Inferior parietal cortex (tissue), 1 donor: Measurements from ENCODE around the gene PMEPA1.

Source experiments
- DNase-seq: peaks from one replicate; pipeline ENCODE4 v3.0.0-alpha.2; 2016; ENCODE audit errors: extremely low spot score

PMEPA1 gene, protein sequence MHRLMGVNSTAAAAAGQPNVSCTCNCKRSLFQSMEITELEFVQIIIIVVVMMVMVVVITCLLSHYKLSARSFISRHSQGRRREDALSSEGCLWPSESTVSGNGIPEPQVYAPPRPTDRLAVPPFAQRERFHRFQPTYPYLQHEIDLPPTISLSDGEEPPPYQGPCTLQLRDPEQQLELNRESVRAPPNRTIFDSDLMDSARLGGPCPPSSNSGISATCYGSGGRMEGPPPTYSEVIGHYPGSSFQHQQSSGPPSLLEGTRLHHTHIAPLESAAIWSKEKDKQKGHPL

GRCh38 chr20:57709823-57710799 lies at the start of gene PMEPA1:
Gene PMEPA1 (minus strand): TSS chr20:57710015. CDS start chr20:57709582, 433 bp downstream.
- DNase-seq: peak; percentile 76

- no peak for DNase-seq
Observed at GRCh38 chr20:57757767-57758166, 48.0 kb upstream of the PMEPA1 start.

DNA sequence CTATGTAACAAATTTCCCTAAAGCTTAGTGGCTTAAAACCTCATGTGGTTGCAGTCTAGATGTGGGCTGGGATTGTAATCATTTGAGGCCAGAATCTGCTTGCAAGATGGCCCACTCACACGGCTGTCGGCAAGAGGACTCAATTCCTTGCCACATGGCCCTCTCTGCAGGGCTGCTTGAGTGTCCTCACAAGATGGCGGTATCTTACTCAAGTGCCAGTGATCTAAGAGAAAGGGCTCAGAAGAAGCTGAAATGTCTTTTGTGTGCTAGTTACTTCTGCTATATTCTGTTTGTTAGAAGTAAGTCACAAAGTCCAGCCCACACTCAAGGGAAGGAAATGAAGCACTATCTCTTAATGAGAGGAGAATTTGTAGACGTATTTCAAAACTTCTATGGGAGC lies 47.1 kb upstream of the PMEPA1 start:
- DNase-seq: no peak

DNA sequence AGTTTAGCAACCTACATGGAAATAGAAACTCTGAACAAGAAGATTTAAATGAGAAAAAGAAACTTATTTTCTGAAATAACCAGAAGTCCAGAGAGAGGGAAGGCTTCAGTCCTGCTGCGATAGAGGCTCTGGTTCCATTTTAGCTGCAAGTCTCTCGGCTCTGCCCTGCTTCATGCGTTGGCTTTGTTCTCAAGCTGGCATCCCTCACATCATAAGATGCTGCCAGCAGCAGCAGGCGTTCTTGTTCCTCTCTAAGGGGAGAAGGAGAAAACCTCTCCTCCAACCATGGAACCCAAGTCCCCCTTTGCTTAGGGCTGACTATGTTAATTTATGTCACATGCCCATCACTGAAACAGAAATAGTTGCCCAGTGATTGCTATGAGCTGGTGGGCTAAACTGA lies 46.4 kb upstream of the PMEPA1 start:
- no peak for DNase-seq

DNA sequence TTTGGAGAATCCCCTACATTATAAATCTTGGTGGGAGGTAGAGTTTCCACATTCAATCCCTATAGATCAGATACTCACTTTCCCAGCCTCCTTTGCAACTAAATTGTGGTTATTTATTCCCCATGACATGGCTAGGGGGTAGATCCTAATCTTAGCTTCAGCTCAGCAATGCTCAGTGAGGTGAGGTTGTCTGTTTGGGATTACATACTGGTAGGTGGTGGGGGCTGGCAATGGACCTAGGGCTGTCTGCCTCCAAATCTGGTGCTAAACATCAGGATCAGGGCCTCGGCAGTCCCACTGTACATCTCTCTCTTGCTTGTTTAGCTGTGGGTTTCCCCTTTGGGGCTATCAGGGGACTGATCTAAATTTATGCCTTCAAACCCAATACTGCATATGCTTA lies 45.8 kb upstream of the PMEPA1 start:
- DNase-seq: no peak

DNA sequence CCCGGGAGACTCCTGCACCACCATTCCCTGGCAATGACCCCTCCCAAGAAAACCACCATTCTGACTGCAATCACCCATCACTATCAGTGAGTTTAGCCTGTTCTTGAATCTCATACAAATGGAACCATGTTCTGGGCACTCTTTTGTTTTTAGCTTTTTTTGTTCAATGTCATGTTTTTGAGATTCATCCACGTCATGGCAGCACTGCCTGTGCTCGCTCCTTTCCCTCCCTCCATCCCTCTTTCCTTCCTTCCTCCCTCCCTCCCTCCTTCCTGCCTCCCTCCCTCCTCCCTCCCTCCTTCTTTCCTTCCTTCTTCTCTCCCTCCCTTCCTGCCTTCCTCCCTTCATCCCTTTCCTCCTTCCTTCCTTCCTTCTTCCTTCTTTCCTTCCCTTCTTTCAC lies 44.4 kb upstream of the PMEPA1 start:
- no peak for DNase-seq

DNA sequence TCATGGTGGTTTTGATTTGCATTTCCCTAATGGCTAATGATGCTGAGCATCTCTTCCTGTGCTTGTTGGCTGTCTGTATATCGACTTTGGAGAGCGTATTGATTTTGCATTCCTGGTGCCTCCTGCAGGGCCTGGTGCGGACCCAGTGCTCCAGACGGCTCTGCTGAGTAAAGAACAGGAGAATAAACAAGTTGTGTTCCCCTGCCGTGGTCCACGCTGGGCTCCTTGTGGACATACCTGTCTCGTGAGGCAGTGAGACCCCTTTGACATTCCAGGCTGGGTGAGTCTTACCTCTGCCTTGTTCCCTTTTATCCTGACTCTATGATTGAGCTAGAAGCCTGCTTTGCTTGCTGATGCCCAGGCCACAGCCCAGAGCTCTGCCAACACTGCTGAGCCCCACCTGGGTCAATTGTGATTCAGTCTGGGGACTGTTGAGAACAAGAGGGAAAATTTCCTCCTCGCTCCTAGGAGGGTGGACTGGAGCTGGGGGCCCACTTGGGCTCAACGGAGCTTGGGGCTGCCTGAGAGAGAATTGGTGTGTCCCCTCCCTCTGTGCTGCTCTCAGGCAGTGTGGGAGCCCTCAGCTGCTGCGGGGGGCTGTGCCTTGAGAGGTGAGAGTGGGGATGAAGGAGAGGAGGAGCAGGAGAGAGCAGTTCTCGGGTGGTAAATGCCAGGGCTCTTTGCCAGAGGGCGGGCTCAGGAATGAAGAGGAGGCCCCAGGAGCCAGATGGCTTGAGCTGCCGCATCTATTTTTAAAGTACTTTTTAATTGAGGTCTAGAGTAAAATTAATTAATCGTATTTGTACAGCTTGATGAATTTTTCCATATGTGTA lies 43.7 kb upstream of the PMEPA1 start:
- no peak for DNase-seq

GRCh38 chr20:57751411-57751810 lies 41.6 kb upstream of the PMEPA1 start:
- no peak for DNase-seq

- DNase-seq: no peak
Observed at GRCh38 chr20:57749869-57750268, 40.1 kb upstream of the PMEPA1 start.

DNA sequence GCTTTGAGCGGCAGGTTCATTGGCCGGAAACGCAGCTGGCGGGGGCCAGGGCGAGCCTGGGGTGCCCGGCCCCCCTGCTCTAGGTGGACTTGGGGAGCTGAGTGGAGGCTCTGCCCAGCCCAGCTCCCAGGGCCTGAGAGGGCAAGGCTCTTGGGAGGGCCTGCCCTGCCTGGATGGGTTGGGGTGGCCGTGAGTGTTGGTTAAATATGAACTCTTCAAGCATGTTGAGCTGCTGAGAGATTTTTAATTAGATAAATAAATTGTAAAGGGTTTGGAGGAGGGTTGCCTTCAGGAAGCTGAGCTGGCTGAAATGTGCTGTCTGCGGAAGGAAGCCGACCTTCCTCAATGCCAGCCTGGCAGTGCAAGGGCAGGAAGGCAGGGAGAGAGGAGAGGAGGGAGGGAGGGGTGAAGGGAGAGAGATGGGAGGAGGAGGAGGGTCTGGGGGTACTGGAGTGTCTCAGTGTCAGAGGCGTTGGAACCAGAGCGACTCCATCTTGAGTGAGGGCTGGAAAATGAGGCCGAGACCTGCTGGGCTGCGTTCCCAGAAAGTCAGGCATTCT lies 39.4 kb upstream of the PMEPA1 start:
- DNase-seq: no peak

GRCh38 chr20:57748601-57749130 lies 38.9 kb upstream of the PMEPA1 start:
- DNase-seq: peak; percentile 58

- no peak for DNase-seq
Observed at GRCh38 chr20:57747861-57748481, 38.2 kb upstream of the PMEPA1 start.

GRCh38 chr20:57746832-57747404 lies 37.1 kb upstream of the PMEPA1 start:
- no peak for DNase-seq

DNA sequence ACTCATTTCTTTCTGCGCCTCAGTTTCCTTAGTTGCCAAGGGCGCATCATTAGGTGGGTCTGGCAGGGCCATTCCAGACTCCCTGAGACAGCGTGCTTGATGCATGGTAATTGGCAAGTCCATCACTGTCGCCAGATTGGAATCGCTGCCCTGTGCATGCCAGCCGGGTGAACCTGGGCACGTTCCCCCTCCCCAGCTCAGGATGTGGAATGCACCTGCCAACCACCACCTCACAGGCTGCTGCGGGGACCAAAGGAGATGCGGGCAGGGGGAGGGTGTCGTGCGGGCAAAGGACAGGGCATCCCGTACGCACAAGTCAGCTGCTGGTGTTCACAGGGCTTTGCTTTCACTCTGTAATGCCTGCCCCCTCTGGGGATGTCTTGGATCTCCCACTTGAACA lies 36.4 kb upstream of the PMEPA1 start:
- DNase-seq: no peak

- DNase-seq: no peak
Observed at GRCh38 chr20:57744206-57744605, 34.4 kb upstream of the PMEPA1 start.

GRCh38 chr20:57743450-57744095 lies 33.8 kb upstream of the PMEPA1 start:
- DNase-seq: no peak

DNA sequence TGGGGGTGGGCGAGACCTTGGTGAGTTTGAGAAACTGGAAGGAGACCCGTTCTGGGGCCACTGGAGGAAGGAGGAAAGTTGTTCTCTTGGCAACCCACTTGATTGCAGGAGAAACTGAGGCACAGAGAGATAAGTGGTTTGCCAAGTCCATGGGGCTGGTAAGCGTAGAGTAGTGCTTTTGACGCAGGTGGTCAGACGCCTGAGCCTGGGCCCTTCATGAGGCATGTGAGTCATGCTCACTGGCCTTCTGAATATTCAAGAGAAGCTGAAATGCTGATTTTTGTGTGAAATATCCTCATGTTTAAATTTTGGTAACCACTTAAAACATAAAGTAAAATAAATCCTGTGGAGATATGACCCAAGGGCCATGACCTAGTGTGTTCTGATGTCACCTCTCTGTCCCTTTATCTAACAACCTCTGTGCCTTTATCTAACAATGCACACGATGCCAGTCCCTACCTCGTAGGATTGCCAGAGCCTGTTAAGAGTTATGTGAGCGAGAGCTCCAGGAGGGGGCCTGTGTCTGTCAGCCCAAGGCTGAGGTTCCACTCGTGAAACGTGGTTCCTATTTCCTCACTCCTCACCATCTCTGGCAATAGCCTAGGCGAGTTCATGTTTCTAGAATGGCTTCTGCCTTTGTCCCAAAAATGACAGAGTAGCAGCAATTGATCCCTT lies 32.8 kb upstream of the PMEPA1 start:
- DNase-seq: no peak

GRCh38 chr20:57738484-57738883 lies 28.7 kb upstream of the PMEPA1 start:
- no peak for DNase-seq

GRCh38 chr20:57738053-57738452 lies 28.2 kb upstream of the PMEPA1 start:
- DNase-seq: no peak

GRCh38 chr20:57737349-57737748 lies 27.5 kb upstream of the PMEPA1 start:
- no peak for DNase-seq
